A549 treated with CpdA at 1 μM for 4 hours (cell line): Measurements from ENCODE around the gene MYL9. TPM values are rescaled to one million over a fixed set of nuclear protein-coding genes. Genes with fewer than 3 reads are reported as not detected.

Source experiments
- total RNA-seq: library from RNA; stranded (reverse); fragments of 200-300 nt; extraction: Qiagen RNA extraction; gene quantifications from 5 replicates; pipeline ENCODE4 v1.2.3, GENCODE V29; 2022; ENCODE audit warnings: low read depth

MYL9 gene
- 13.3 to 24.3 TPM (median 19.1 TPM) in 5 replicates for total RNA-seq

GRCh38 chr20:36541227-36541767, at the start of gene MYL9:
TSS of gene MYL9 (plus strand) at chr20:36541519. CDS start at chr20:36544885, 3,366 bp downstream.

GRCh38 chr20:36573103-36573797, 31.9 kb downstream of the MYL9 start, which contains the start of gene TGIF2:
TSS of gene TGIF2 (plus strand) at chr20:36573597. CDS start at chr20:36578775, 5,178 bp downstream.

Other genes starting within 250 kb of the MYL9 start
- 57.4 to 81.2 TPM (median 66.7 TPM) in 5 replicates for gene DLGAP4, start 235.2 kb upstream of the MYL9 start, total RNA-seq
- gene TGIF2, start 32.1 kb downstream of the MYL9 start, total RNA-seq = 4.6 to 6.2 TPM (median 5.0 TPM) in 5 replicates
- gene RAB5IF, start 64.3 kb downstream of the MYL9 start, total RNA-seq = 183 to 308 TPM (median 275 TPM) in 5 replicates
- 0.01 to 0.06 TPM in 2 of 5 replicates, not detected in the others for gene SLA2, start 104.7 kb downstream of the MYL9 start, total RNA-seq
- 20.4 to 23.8 TPM (median 22.1 TPM) in 5 replicates for gene NDRG3, start 204.6 kb downstream of the MYL9 start, total RNA-seq
- gene DSN1, start 232.2 kb downstream of the MYL9 start, total RNA-seq = 23.4 to 31.5 TPM (median 26.1 TPM) in 5 replicates